PC-9 (cell line): ENCODE results near the gene TTC39A. TPM values are rescaled to one million over a fixed set of nuclear protein-coding genes. Genes with fewer than 3 reads are reported as not detected.

Source experiments
- BruUV-seq: library from RNA; stranded (reverse); fragments of 400-500 nt; replicated peaks from 2 replicates; lab custom pipeline; 2021; lab: Mats Ljungman, UMichigan
- CTCF ChIA-PET: fragments of 300-600 bp; sonication (Branson Sonifier 250); formaldehyde crosslinking; loops from one replicate; lab custom pipeline; 2022; ENCODE audit warnings: antibody characterized with exemption; lab: Charles Lee
- POLR2A ChIA-PET: fragments of 300-600 bp; sonication (Branson Sonifier 250); formaldehyde crosslinking; loops from one replicate; lab custom pipeline; 2022; ENCODE audit warnings: antibody characterized with exemption; ENCODE audit not compliant: unreplicated experiment; lab: Charles Lee
- DNase-seq, 2 experiments: peaks; one replicate each; pipeline versions ENCODE4 v3.0.0 to v3.0.0-alpha.2; 2015 to 2022; ENCODE audit warnings: mixed read lengths in 1 of 2
- H2AFZ ChIP-seq: fragments of 200-600 bp; sonication (generic); 2 replicates; pipeline ENCODE4 v1.8.1; 2017; ENCODE audit warnings: antibody characterized with exemption
- H3F3A ChIP-seq: fragments of 200-600 bp; sonication (generic); 2 replicates; pipeline ENCODE4 v1.8.1; 2017; ENCODE audit warnings: antibody characterized with exemption, mild to moderate bottlenecking, low read depth; ENCODE audit not compliant: insufficient read depth
- H3K27ac ChIP-seq: fragments of 200-600 bp; sonication (generic); 2 replicates; pipeline ENCODE4 v1.6.1; 2016; ENCODE audit warnings: mixed run types
- H3K27me3 ChIP-seq: fragments of 200-600 bp; sonication (generic); 2 replicates; pipeline ENCODE4 v1.6.1; 2016; ENCODE audit warnings: low read depth, mixed run types; ENCODE audit not compliant: insufficient read depth
- H3K36me3 ChIP-seq: fragments of 200-600 bp; sonication (generic); 2 replicates; pipeline ENCODE4 v1.6.1; 2016; ENCODE audit warnings: low read depth, mixed run types
- H3K4me1 ChIP-seq: fragments of 200-600 bp; sonication (generic); replicated peaks from 2 replicates; pipeline ENCODE4 v1.6.1; 2016; ENCODE audit warnings: mixed run types; ENCODE audit not compliant: insufficient read depth
- H3K4me2 ChIP-seq: fragments of 200-600 bp; sonication (generic); 2 replicates; pipeline ENCODE4 v1.6.1; 2017; ENCODE audit warnings: mixed run types
- H3K4me3 ChIP-seq: fragments of 200-600 bp; sonication (generic); 2 replicates; pipeline ENCODE4 v1.6.1; 2016; ENCODE audit warnings: mixed run types
- H3K79me2 ChIP-seq: fragments of 200-600 bp; sonication (generic); 2 replicates; pipeline ENCODE4 v1.6.1; 2017; ENCODE audit warnings: low read depth, mixed run types
- H3K9me2 ChIP-seq: fragments of 200-600 bp; sonication (generic); 2 replicates; pipeline ENCODE4 v1.8.1; 2017; ENCODE audit warnings: mild to moderate bottlenecking; ENCODE audit not compliant: insufficient read depth
- H3K9me3 ChIP-seq: fragments of 200-600 bp; sonication (generic); 2 replicates; pipeline ENCODE4 v1.8.1; 2016; ENCODE audit warnings: low read depth; ENCODE audit not compliant: insufficient read depth
- H4K20me1 ChIP-seq: fragments of 200-600 bp; sonication (generic); 2 replicates; pipeline ENCODE4 v1.8.1; 2017; ENCODE audit not compliant: insufficient read depth
- EZH2 ChIP-seq: fragments of 200-600 bp; sonication (generic); IDR thresholded peaks from 2 replicates; pipeline ENCODE4 v1.8.0; 2017; ENCODE audit warnings: antibody characterized with exemption, low read depth
- intact Hi-C: fragments of 100-400 bp; cut with micrococcal nuclease; formaldehyde crosslinking; loops from one replicate; pipeline ENCODE4 v1.10.0; 2022; ENCODE audit not compliant: unreplicated experiment
- total RNA-seq: library from RNA; stranded (reverse); gene quantifications from 2 replicates; pipeline ENCODE4 v1.2.3, GENCODE V29; 2021
- TF ChIP-seq, protein P1 (sequence below): fragments of 200-600 bp; sonication (generic); conservative IDR thresholded peaks from 2 replicates; pipeline ENCODE4 v1.6.1; 2017; ENCODE audit warnings: mixed run types, antibody characterized with exemption, mild to moderate bottlenecking, moderate library complexity

TTC39A gene
- total RNA-seq, 1 experiment from 2014 or later, result 7.3 TPM

DNA sequence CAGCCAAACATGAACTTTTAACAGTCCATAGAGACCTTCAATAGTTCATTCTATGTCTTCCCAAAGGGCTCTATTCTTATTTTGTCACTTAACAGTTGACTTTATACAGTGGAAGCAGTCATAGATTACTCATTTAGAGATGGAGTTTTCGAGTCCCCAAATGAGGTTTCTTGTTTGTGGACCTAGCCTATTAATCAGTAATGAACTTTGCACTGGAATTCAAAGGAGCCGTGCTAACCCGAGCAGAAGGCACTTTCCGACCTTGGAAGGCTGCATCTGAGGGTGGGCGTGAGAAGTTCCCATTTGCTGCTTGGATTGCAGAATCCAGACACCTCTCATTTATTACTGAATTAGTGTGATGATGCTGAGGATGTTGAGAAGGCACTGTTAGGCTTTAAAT lies 46.4 kb downstream of the TTC39A start:
- Histone ChIP-seq H3K27ac (no peak overlapping the region), H3K79me2 (no peaks in the 10 kb centered on the region), H2AFZ (no peak overlapping the region), H3K27me3 (no peaks in the 10 kb centered on the region), H3K9me2 (no peaks in the 10 kb centered on the region), H3K36me3 (no peaks in the 10 kb centered on the region), H3K9me3 (no peaks in the 10 kb centered on the region), H4K20me1 (no peaks in the 10 kb centered on the region), H3K4me2 (no peak overlapping the region), H3K4me3 (no peak overlapping the region), H3F3A (no peaks in the 10 kb centered on the region; the same call in 1 of the 2 replicates), H3K4me1 (no peaks in the 10 kb centered on the region)
- no peak for DNase-seq
- ChIA-PET CTCF (no interaction called here), POLR2A (no interaction called here)
- TF ChIP-seq EZH2, result no peak
- TF ChIP-seq, protein P1, sequence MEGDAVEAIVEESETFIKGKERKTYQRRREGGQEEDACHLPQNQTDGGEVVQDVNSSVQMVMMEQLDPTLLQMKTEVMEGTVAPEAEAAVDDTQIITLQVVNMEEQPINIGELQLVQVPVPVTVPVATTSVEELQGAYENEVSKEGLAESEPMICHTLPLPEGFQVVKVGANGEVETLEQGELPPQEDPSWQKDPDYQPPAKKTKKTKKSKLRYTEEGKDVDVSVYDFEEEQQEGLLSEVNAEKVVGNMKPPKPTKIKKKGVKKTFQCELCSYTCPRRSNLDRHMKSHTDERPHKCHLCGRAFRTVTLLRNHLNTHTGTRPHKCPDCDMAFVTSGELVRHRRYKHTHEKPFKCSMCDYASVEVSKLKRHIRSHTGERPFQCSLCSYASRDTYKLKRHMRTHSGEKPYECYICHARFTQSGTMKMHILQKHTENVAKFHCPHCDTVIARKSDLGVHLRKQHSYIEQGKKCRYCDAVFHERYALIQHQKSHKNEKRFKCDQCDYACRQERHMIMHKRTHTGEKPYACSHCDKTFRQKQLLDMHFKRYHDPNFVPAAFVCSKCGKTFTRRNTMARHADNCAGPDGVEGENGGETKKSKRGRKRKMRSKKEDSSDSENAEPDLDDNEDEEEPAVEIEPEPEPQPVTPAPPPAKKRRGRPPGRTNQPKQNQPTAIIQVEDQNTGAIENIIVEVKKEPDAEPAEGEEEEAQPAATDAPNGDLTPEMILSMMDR, result no peak
- BruUV-seq, result no TSS peak
- intact Hi-C loops, result no loop called here

DNA sequence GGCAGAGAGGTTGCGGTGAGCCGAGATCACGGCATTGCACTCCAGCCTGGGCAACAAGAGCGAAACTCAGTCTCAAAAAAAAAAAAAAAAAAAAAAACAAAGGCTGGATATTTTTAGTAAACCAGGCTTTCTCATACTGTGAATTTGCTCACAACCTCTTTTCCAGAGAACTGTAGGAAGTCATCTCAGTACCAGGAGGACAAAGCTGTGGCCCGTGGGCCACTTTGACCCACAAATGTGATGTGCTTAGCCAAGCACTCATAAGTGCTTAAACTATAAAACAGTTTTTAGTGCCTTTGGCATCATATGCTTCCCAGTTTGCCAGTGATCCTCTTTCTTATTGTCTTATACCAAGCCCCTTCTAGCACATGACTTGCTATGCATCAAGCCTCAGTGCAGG lies 47.8 kb downstream of the TTC39A start:
- no peak overlapping the region for H3K27ac ChIP-seq
- H3K36me3 ChIP-seq, result no peaks in the 10 kb centered on the region
- peaks cover 5% of the 10 kb centered on the region; the same call in 1 of the 2 replicates for H3F3A ChIP-seq
- DNase-seq, result no peak
- no peaks in the 10 kb centered on the region for H3K4me1 ChIP-seq
- ChIA-PET CTCF (no interaction called here), POLR2A (no interaction called here)
- intact Hi-C loops, result no loop called here
- H2AFZ ChIP-seq, result no peak overlapping the region
- H3K4me2 ChIP-seq, result no peak overlapping the region
- H3K4me3 ChIP-seq, result no peak overlapping the region
- no TSS peak for BruUV-seq
- H3K9me2 ChIP-seq, result no peaks in the 10 kb centered on the region
- no peaks in the 10 kb centered on the region for H3K79me2 ChIP-seq
- TF ChIP-seq, protein P1, result no peak
- no peak for TF ChIP-seq EZH2
- H4K20me1 ChIP-seq, result no peaks in the 10 kb centered on the region
- H3K9me3 ChIP-seq, result no peaks in the 10 kb centered on the region
- no peaks in the 10 kb centered on the region for H3K27me3 ChIP-seq

GRCh38 chr1:51281807-51282206 lies 48.6 kb downstream of the TTC39A start:
- DNase-seq, result no peak
- Histone ChIP-seq H3K27ac (no peak overlapping the region), H3K9me3 (no peaks in the 10 kb centered on the region), H3K4me1 (no peaks in the 10 kb centered on the region), H3K36me3 (no peaks in the 10 kb centered on the region), H3F3A (peaks cover 5% of the 10 kb centered on the region; the same call in 1 of the 2 replicates), H3K9me2 (no peaks in the 10 kb centered on the region), H4K20me1 (no peaks in the 10 kb centered on the region), H3K79me2 (no peaks in the 10 kb centered on the region), H3K27me3 (no peaks in the 10 kb centered on the region), H3K4me3 (no peak overlapping the region), H3K4me2 (no peak overlapping the region), H2AFZ (no peak overlapping the region)
- intact Hi-C loops, result no loop called here
- ChIA-PET POLR2A (no interaction called here), CTCF (no interaction called here)
- TF ChIP-seq, protein P1, result no peak
- TF ChIP-seq EZH2, result no peak
- BruUV-seq, result no TSS peak
